Hindlimb muscle (tissue), 1 donor: ENCODE results near the gene TXNL4B. TPM values are rescaled to one million over a fixed set of nuclear protein-coding genes. Genes with fewer than 3 reads are reported as not detected.

Experiments used
- DNase-seq: peaks from one replicate; pipeline ENCODE4 v3.0.0-alpha.2; 2013
- polyA plus RNA-seq: library from polyadenylated mRNA; unstranded; fragments of 120-200 nt; gene quantifications from one replicate; pipeline ENCODE4 v1.2.1, GENCODE V29; 2013; ENCODE audit not compliant: insufficient read length

Gene TXNL4B
- polyA plus RNA-seq, result 14.8 TPM

GRCh38 chr16:72093448-72094265 lies at the start of gene TXNL4B, which contains the start of gene DHX38:
TXNL4B (minus strand) TSS chr16:72093620; CDS start chr16:72090749, 2,871 bp downstream.
DHX38 (plus strand) TSS chr16:72093847; CDS start chr16:72096158, 2,311 bp downstream.
- peak; percentile 99 for DNase-seq

GRCh38 chr16:72142476-72142875 lies 49.1 kb upstream of the TXNL4B start:
- DNase-seq, result no peak

GRCh38 chr16:72139908-72140307 lies 46.5 kb upstream of the TXNL4B start:
- DNase-seq, result no peak

GRCh38 chr16:72138064-72138572 lies 44.7 kb upstream of the TXNL4B start:
- DNase-seq, result no peak

GRCh38 chr16:72137380-72138063 lies 44.1 kb upstream of the TXNL4B start:
- DNase-seq, result no peak

GRCh38 chr16:72134507-72134906 lies 41.1 kb upstream of the TXNL4B start:
- DNase-seq, result no peak

- DNase-seq, result no peak
Measured at GRCh38 chr16:72132726-72133125, 39.3 kb upstream of the TXNL4B start.

GRCh38 chr16:72131036-72131435 lies 37.6 kb upstream of the TXNL4B start:
- no peak for DNase-seq

- no peak for DNase-seq
Measured at GRCh38 chr16:72129976-72130656, 36.7 kb upstream of the TXNL4B start.

- no peak for DNase-seq
Measured at GRCh38 chr16:72128701-72129100, 35.3 kb upstream of the TXNL4B start.

- DNase-seq, result no peak
Measured at GRCh38 chr16:72126429-72126765, 33.0 kb upstream of the TXNL4B start.

- no peak for DNase-seq
Measured at GRCh38 chr16:72125635-72126428, 32.4 kb upstream of the TXNL4B start.

GRCh38 chr16:72124761-72125634 lies 31.6 kb upstream of the TXNL4B start:
- peak; percentile 61 for DNase-seq

- DNase-seq, result no peak
Measured at GRCh38 chr16:72124148-72124547, 30.7 kb upstream of the TXNL4B start.

GRCh38 chr16:72123426-72123825 lies 30.0 kb upstream of the TXNL4B start:
- no peak for DNase-seq

GRCh38 chr16:72122916-72123315 lies 29.5 kb upstream of the TXNL4B start:
- DNase-seq, result no peak

GRCh38 chr16:72122308-72122707 lies 28.9 kb upstream of the TXNL4B start:
- no peak for DNase-seq

- no peak for DNase-seq
Measured at GRCh38 chr16:72120026-72120425, 26.6 kb upstream of the TXNL4B start.

- DNase-seq, result no peak
Measured at GRCh38 chr16:72113616-72113945, 20.2 kb upstream of the TXNL4B start.

GRCh38 chr16:72112906-72113615 lies 19.6 kb upstream of the TXNL4B start:
- no peak for DNase-seq

GRCh38 chr16:72112452-72112792 lies 19.0 kb upstream of the TXNL4B start:
- DNase-seq, result no peak
